GM18502 (cell line): ENCODE data around the gene TRIM58.
A peak's percentile ranks its signal among the peaks of the same experiment; 100 is the strongest.

Source experiments
- ATAC-seq: cut with Tn5 transposase; IDR thresholded peaks from one replicate; pipeline ENCODE4 v1.9.1; 2021; ENCODE audit warnings: mild to moderate bottlenecking; ENCODE audit not compliant: unreplicated experiment, poor library complexity

The TRIM58 gene

GRCh38 chr1:247857069-247857984 is at the start of gene TRIM58:
Gene TRIM58 (plus strand): TSS chr1:247857187. CDS start chr1:247857247, 60 bp downstream.
- peak; percentile 64 for ATAC-seq

- ATAC-seq: no peak
These were observed 44.4 kb upstream of the TRIM58 start for GRCh38 chr1:247812637-247813036.

- ATAC-seq: no peak
These were observed 34.9 kb upstream of the TRIM58 start for GRCh38 chr1:247822060-247822459.

GRCh38 chr1:247824023-247824422 is 33.0 kb upstream of the TRIM58 start, which contains the start of gene OR14A16:
Gene OR14A16 (minus strand): TSS chr1:247824119. CDS start chr1:247815729, 8,390 bp downstream.
- ATAC-seq: no peak

- ATAC-seq: no peak
These were observed 31.6 kb upstream of the TRIM58 start for GRCh38 chr1:247825362-247825761.

- ATAC-seq: no peak
These were observed 27.3 kb upstream of the TRIM58 start for GRCh38 chr1:247829656-247830055.

- no peak for ATAC-seq
These were observed 23.4 kb upstream of the TRIM58 start for GRCh38 chr1:247833601-247834000.

GRCh38 chr1:247840818-247841217 is 16.2 kb upstream of the TRIM58 start:
- ATAC-seq: no peak

- ATAC-seq: no peak
These were observed 15.2 kb upstream of the TRIM58 start, which contains the start of gene OR11L1 for GRCh38 chr1:247841796-247842195. Gene OR11L1 (minus strand): TSS chr1:247841896. CDS start chr1:247841896, 0 bp downstream.

GRCh38 chr1:247843411-247843810 is 13.6 kb upstream of the TRIM58 start:
- ATAC-seq: no peak

- ATAC-seq: no peak
These were observed 11.8 kb upstream of the TRIM58 start for GRCh38 chr1:247845011-247845692.

GRCh38 chr1:247845693-247846017 is 11.3 kb upstream of the TRIM58 start:
- ATAC-seq: no peak

- no peak for ATAC-seq
These were observed 8.6 kb upstream of the TRIM58 start for GRCh38 chr1:247848346-247848745.

- no peak for ATAC-seq
These were observed 7.4 kb upstream of the TRIM58 start for GRCh38 chr1:247849616-247850015.

- no peak for ATAC-seq
These were observed 2.0 kb upstream of the TRIM58 start for GRCh38 chr1:247854899-247855545.

- ATAC-seq: no peak
These were observed 1.1 kb upstream of the TRIM58 start for GRCh38 chr1:247855911-247856310.

- no peak for ATAC-seq
These were observed 1.1 kb downstream of the TRIM58 start for GRCh38 chr1:247857985-247858619.

- no peak for ATAC-seq
These were observed 5.8 kb downstream of the TRIM58 start for GRCh38 chr1:247862756-247863155.

- ATAC-seq: no peak
These were observed 7.7 kb downstream of the TRIM58 start for GRCh38 chr1:247864644-247865043.

- no peak for ATAC-seq
These were observed 8.4 kb downstream of the TRIM58 start for GRCh38 chr1:247865416-247865815.
